Stimulated activated CD8-positive, alpha-beta memory T cell treated with anti-CD3 and anti-CD28 coated beads, Interleukin-12 subunit alpha, Interleukin-12 subunit beta, amount 100 ng/mL, for 4 hours (primary cell): ENCODE measurements around the gene WNT10A.

Experiments used
- DNase-seq: peaks from one replicate; pipeline ENCODE4 v3.0.0-alpha.2; 2020; ENCODE audit warnings: low read depth

WNT10A gene

DNA sequence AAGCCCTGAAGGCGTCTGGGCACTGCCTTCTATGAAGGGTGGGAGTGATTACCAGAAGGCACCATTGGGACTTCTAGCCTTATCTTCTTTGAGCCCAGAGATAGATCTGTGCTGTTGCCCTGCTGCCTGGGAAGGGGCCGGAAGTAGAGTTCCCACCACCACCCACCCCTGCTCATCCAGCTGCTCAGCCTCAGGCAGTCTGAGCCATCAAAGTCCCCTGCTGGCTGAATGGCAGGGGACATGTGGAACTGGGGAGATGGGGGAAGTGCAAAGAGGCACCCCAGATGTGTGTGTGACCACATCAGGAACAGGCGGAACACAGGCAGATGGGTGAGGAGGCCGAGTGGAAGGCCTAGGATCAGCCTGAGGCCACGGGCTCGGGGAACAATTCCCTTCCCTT, 3.3 kb upstream of the WNT10A start:
- no peak for DNase-seq

DNA sequence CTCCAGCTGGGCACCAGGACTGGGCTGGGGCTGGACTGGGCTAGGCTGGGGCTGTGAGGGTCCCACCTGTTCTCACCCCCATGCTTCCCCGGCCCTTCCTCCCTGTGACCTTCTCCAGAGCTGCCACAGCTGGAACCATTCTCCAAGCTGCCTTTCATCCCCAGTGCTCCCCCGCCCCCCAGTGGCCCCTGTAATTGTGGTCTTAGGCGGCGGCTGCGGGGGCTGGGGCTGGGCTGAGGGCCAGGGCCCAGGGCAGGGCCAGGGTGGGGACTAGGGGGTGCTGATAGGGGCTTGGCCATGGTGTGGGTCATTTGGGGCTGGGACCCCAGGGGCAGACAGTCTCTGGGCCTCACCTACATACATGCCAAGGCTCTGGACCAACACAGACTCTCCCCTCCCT, 2.8 kb upstream of the WNT10A start:
- no peak for DNase-seq

DNA sequence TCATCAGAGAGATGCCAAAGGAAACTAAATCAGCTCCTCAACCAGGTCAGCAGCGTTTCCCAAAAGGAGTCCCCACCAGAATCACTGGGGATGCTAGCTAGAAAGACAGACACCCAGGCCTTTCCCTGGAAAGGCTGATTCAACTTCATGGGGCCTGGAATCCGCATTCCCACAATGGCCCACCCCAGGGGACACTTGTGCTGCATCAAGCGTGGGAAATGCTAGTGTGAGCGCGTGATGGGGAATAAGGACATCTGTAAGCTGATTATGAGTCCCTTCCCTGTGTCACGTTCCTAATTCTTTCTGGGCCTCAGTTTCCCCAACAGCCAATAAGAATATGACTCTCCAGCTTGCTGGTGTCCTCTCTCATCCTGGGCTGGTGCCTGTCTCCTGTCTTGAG, 2.2 kb upstream of the WNT10A start:
- no peak for DNase-seq

DNA sequence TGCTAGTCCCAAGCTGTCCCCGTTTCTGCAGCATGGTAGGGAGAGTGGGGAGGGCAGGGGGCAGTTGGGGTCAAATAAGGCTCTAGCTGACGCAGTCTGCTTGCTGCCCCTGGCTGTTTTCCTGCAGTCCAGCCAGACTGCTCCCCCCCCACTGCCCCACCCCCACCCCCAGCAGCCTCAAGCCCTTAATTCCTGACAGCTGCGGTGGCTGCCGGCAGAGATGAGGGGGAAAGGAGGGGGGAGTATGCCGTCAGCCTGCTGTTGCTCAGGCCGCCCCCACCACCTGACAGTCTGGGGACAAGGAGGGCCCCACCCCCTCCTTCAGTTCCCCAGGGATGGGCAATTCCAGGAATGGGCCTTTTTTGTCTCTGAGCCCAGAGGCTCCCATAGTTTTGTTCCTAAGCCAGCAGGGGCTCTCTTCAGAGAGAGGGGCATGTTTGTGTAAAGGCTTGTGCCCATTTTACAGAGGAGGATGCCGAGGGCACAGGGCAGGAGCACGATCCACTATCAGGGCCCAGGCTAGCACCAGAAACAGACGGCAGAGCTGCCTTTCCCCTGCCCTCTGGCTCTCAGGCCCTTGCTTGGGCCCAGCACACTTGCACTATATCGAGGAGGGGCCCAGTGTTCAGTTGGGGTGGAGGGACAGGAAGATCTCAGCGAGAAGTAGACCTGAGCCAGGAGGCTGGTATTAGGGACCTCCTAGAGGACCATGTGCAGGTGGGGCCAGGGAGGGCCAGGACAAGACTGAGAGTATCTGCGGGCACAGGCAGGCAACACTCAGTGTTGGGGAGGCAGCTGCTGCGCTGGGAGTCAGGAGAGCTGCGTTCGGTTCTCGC, 1.5 kb upstream of the WNT10A start:
- DNase-seq, result no peak

DNA sequence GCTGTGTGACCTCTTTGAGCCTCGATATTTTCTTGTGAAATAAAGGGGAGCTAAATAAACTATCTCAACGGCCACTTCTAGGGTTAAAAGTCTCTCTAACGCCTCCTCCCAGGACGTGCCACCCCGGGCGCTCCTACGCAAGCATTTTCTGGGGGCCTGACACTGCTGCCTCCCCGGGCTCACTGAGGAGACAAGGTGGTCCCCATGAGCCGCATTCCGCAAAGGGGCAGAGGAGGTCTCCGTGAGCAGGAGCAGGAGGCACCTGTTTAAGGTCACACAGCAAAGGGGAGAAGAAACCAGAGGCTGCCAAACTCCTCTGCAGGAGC, 913 bp upstream of the WNT10A start:
- DNase-seq, result no peak

DNA sequence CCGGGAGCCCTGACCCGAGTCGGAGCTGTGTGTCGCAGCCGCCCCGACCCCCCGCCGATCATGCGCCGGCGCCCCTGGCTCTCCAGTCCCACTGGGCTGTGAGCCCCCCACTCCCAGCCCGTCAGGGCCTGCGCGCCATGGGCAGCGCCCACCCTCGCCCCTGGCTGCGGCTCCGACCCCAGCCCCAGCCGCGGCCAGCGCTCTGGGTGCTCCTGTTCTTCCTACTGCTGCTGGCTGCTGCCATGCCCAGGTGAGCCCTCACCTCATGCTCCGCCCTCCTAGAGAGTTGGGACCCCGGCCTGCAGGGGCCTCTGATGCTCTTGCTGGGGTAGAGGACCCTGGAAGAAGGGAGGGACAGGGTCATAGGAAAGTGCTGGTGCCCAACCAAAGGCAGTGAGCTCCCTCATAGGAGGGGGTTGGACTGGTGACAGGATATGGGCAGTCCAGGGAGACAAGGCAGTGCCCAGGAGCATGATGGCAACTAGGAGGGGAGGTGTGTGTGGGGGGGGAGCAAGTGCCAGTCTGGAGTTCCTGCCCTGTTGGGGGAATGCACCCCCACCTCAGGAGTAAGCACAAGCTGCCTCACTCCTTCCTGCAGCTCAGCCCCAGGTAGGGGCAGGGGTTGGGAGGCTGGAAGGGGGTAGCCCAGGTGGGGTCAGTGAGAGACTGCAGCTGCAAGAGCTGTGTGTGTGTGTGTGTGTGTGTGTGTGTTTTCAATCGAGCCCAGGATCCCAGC, 375 bp downstream of the WNT10A start:
- DNase-seq, result no peak

DNA sequence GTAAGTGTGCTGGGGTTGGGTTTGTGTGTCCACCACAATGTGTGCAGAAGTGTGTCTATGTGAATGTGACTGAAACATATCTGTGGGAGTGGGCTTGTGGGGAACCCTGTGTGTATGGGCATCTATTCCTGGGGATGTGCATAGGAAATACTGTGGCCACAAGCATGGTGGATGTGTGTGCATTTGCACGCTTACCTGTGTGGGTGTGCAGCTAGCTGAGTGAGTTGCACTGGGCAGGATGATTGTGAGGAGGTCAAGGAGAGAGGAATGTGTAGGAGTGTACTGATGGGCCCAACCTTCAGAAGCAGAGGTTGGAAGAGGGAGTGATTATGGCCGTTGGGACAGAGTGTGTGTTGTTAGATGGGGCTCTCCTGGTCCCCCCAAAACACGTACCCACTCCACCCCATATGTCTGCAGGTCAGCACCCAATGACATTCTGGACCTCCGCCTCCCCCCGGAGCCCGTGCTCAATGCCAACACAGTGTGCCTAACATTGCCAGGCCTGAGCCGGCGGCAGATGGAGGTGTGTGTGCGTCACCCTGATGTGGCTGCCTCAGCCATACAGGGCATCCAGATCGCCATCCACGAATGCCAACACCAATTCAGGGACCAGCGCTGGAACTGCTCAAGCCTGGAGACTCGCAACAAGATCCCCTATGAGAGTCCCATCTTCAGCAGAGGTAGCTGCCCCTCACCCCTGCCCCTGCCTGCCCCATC, 1.2 kb downstream of the WNT10A start:
- no peak for DNase-seq

DNA sequence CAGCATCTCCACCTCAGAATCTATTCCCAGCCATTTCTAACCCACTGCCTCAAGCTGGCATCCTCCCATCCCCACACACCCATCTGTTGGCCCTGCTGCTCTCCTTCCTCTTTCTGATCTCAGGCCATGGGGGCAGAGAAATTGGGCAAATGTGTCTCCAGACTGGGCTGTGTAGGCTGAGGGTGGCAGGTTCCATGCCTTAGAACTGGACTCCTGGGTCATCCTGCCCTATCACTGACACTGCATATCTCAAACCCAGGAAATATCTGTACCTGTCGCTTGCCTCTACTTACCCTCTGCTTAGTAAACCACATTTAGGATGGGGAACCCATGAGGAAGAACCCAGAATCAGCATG, 1.8 kb downstream of the WNT10A start:
- no peak for DNase-seq

DNA sequence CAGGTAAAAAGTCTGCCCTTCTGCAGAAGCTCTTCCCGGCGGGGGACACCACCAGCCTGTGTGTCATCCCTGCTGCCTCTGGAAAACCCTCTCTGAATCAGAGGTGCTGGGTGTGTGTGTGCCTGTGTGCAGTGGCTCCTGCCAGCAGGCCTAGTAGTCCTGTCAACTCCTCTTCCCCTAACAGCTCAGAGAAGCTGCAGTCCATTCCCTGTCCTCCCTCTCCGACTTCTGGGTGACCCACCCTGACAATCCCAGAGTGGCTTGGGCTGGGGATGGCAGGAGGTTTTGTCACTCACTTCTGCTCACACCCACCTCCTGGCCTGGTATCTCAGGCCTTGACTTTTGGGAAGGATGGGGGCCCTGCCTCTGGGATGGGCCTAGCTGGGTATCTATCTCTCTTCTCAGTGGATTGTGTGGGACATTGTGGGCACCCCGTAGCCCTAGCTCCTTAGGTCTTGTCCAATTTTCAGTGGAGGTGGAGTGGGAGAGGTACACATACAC, 2.3 kb downstream of the WNT10A start:
- no peak for DNase-seq

DNA sequence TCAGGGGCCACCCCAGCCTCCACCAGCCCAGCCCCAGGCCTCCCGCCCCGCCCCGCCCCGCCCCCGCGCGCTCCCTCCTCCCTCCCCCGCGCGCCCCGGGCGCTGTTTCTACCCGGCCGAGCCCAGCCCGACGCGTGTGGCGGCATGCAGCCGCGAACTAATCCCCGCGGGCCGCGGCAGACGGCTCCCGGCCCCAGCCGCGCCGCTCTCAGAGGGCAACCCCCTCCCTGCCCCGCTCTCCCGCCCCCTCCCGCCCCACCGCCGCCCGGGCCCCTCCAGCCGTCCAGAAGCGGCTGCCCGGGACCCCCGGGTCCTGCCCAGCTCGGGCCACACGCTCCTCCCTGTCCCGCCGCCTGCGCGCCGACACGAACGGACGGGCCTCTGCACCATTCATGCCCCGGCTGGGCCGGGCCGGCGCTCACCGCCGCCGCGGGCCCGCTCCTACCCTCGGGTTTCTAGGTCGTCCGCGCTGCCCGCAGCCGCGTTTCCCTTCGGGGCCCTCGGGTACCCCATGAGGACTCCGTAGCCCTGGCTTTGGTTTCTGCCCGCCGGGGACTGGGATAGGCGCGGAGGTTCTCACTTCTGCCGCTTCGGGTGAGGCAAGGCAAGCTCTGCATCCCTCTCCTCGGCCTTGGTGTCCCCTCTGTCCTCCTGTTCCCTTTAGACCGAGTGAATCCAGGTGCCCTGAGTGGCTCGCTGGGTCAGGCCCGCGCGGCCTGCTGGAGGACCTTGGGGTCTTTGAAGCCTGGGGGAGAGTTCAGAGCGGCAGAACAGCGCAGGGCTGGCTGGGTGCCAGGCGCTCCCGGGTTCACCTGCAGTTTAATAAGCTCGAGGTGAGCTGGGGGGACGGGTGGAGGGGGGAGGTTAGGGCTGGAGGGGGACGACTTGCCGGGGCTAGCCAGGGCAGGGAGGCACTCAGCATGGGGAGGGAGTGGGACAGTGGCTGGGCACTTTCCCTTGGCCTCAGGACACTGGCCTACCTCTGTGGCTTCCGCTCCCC, 3.1 kb downstream of the WNT10A start:
- DNase-seq, result no peak

DNA sequence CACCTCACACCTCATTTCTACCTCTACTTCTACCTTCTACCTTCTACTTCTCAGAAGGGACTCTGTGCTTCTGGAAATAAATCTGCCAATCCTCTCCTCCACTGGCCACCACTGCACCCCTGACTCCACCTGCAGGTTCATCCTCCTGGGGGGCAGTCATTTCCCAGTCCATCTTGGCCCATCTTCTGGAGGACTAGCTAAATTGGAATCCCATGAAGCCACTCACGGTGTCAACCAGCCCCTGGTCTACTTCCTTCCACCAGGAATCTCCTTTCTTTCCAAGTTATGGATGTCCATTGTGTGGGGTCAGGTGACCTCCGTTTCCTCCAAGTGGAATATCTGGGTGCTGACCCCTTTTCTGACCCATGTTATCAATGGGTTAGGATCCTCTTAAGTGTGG, 3.9 kb downstream of the WNT10A start:
- no peak for DNase-seq

DNA sequence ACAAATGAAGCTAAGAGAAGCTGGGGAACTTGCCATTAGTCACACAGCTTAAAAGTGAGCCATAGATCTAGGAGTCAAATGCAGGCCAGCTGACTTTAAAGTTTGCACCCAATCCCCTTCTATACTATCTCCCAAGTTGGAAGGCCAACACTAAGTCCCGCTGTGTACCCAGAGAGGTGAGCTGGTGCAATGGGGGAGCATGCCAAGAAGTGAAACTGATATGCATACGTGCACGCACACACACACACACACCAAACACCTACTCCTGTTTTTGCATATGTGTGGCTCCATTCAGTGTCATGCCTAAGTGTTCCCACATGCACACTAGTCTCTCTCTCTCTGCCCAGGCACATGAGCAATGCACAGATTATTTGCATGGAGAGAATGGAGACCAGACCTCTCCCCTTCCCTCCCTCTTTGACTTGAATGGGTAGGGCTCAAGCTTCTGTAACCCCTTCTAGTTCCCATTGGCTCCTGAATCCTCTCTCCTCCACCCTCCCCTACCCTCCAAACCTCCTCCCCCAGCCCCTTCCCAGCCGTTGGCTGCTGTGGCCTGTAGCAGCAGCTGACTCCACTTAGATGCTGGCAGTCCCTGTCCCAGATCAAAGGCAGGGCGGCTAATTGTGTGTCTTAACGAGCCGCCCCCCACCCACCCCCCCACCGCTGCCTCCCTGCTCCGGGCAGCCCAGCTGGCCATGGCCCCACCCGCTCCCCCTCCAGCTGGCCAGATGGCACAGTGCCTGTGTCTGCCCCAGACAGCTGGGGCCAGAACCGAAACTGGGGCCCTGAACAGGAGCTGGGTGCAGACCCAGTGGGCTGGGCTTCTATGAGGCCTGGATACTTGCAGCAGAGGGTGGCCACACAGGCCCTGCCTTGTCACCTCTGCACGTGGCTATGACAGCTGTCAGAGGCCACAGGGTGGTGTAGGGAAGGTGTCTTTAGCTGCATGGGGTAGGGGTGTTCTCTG, 5.6 kb downstream of the WNT10A start:
- DNase-seq, result no peak

DNA sequence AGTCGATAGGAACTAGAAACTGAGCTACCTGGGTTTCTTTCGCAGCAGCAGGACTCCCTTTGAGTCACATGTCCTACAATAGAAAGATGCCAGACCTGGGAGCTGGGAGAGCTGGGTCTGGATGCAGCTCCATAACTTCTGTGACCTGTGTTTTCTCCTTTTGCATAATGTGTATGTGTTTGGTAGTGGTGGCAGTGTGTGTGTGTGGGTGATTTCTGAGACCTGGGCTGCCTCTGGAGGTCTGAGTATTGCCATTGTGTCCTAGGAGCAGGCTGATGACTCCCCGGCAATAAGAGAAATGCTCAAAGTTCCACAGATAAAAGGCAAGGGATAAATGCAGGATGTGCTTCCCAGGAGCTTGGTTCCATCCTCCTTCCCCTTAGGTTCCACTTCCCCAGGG, 6.4 kb downstream of the WNT10A start:
- no peak for DNase-seq

DNA sequence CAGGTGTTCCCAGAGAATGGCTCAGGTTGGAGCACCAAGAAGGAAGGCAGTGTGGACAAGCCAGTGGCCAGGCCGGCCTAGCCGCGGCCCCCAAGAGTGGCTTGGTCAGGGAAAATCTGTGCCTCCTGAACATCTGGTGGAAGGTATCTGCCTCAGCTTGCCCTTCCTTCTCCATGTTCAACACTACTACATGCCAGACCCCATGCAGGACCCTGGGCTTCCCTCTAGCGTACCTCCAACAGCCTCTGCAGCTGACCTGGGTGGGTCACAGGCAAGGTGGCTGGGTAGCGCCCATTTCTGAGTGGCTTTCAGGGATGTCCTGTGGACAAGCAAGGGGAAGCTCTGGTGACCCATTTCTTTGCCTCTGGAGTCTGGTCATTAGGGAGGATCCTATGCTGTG, 7.7 kb downstream of the WNT10A start:
- DNase-seq, result no peak

DNA sequence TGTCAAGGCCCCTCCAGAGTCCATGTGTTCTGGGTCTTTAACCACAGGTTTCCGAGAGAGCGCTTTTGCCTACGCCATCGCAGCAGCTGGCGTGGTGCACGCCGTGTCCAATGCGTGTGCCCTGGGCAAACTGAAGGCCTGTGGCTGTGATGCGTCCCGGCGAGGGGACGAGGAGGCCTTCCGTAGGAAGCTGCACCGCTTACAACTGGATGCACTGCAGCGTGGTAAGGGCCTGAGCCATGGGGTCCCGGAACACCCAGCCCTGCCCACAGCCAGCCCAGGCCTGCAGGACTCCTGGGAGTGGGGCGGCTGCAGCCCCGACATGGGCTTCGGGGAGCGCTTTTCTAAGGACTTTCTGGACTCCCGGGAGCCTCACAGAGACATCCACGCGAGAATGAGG, 9.3 kb downstream of the WNT10A start:
- no peak for DNase-seq

DNA sequence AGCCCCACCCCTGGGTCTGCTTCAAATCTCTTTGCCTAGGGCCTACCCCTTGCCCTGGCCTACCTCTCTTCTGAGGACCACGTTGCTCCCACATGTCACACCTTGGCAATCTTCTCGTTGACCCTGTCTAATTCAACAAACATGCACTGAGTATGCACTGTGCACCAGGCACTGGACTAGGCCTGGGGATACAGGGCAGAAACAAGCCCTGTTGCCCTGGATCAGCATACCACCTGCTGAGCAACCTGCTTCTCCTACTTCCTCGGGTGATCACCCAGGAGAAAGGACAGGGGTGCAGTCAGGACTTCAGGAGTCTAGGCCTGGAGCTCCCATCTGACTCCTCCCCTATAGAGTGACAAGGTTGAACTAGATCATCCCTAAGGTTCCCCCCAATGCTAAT, 9.7 kb downstream of the WNT10A start:
- no peak for DNase-seq

DNA sequence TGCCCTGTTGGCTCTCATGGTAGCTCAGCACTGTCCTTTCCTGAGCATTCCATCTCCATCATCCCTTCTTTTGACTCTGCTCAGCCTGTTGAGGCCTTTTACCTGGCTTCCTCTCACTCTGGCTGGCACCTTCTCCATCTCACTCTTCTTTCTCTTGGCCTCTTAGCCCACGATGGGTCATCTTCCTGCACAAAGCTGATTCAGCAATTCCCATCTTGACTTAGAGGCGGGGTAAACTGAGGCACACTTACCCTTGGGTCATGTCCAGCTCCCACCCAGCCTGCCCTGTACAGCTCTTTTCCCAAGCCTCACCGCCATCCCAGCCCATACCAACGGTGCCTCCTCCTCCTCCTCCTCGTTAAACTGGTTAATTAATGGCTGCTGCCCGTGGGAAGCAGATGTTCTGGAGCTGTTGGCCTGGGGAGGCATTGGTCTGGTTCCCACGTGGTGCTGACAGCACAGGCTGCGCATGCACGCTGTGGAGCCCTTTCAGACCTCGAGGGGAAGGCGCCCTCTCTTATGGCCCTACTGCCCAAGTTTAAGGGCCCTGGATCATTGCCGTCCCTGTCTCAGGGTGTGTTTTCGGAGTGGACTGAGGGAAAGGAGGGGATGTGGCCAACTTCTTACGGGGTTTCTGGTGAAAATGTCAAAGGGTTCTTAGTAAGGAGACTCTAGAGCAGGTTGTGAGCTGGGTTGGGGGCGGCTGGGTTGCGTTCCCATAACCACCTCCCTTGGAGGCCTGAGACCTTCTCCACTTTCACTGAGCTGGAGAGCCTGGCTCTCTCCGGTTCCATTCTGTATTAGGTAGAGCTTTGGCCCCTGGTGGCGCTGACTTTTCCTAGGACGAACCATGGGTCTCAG, 10.9 kb downstream of the WNT10A start:
- DNase-seq, result no peak

DNA sequence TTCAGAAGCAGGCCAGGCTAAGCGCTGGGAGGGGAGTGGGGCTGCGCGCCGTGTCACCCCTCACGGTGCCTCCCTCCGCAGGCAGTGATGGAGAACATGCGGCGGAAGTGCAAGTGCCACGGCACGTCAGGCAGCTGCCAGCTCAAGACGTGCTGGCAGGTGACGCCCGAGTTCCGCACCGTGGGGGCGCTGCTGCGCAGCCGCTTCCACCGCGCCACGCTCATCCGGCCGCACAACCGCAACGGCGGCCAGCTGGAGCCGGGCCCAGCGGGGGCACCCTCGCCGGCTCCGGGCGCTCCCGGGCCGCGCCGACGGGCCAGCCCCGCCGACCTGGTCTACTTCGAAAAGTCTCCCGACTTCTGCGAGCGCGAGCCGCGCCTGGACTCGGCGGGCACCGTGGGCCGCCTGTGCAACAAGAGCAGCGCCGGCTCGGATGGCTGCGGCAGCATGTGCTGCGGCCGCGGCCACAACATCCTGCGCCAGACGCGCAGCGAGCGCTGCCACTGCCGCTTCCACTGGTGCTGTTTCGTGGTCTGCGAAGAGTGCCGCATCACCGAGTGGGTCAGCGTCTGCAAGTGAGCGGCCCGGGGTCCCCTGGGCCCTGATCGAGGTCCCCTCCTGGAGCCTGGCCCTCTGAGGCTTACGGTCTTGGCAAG, 12.2 kb downstream of the WNT10A start:
- DNase-seq, result peak; percentile 74
